Liver (tissue), 9 donors: ENCODE measurements around the gene SPATA16. TPM values are rescaled to one million over a fixed set of nuclear protein-coding genes. Genes with fewer than 3 reads are reported as not detected.

ENCODE experiments used
- DNase-seq: peaks from one replicate; pipeline ENCODE4 v3.0.0-alpha.2; 2017; ENCODE audit warnings: low spot score
- H3K27ac ChIP-seq, 2 donors: one replicate each; pipeline ENCODE4 v1.7.0; 2013; ENCODE audit warnings: inconsistent platforms in 2 of 2, low read length in 2 of 2, control low read depth in 1 of 2, low read depth in 1 of 2, mild to moderate bottlenecking in 1 of 2
- H3K27me3 ChIP-seq, 4 donors: one replicate each; pipeline versions ENCODE4 v1.6.1 to v1.7.0; 2013; ENCODE audit warnings: low read length in 3 of 4, inconsistent platforms in 1 of 4, mild to moderate bottlenecking in 1 of 4, moderate library complexity in 1 of 4; ENCODE audit not compliant: control insufficient read depth in 4 of 4, insufficient read depth in 4 of 4
- H3K36me3 ChIP-seq, 4 donors: one replicate each; pipeline versions ENCODE4 v1.6.1 to v1.7.0; 2013; ENCODE audit warnings: low read length in 3 of 4, mild to moderate bottlenecking in 3 of 4, low read depth in 1 of 4, moderate library complexity in 1 of 4; ENCODE audit not compliant: control insufficient read depth in 4 of 4, insufficient read depth in 3 of 4
- H3K4me1 ChIP-seq, 4 donors: one replicate each; pipeline versions ENCODE4 v1.6.1 to v1.7.0; 2013; ENCODE audit warnings: low read length in 3 of 4, mild to moderate bottlenecking in 3 of 4, moderate library complexity in 1 of 4; ENCODE audit not compliant: control insufficient read depth in 4 of 4, insufficient read depth in 4 of 4
- H3K4me3 ChIP-seq, 3 donors: one replicate each; pipeline versions ENCODE4 v1.6.1 to v1.7.0; 2013; ENCODE audit warnings: low read length in 3 of 3, control low read depth in 1 of 3, low read depth in 1 of 3, mild to moderate bottlenecking in 1 of 3
- H3K9ac ChIP-seq, 2 donors: one replicate each; pipeline ENCODE4 v1.7.0; 2013; ENCODE audit warnings: low read length in 2 of 2, mild to moderate bottlenecking in 2 of 2, moderate library complexity in 2 of 2, control low read depth in 1 of 2, low read depth in 1 of 2
- H3K9me3 ChIP-seq, 4 donors: one replicate each; pipeline versions ENCODE4 v1.6.1 to v1.7.0; 2013; ENCODE audit warnings: low read length in 3 of 4; ENCODE audit not compliant: control insufficient read depth in 4 of 4
- ATF3 ChIP-seq: IDR thresholded peaks from 2 replicates; pipeline ENCODE4 v1.6.1; 2016; ENCODE audit warnings: antibody characterized with exemption
- CTCF ChIP-seq: fragments of 150-350 bp; IDR thresholded peaks from 2 replicates; pipeline ENCODE4 v1.5.1; 2017; ENCODE audit warnings: improper control_type of control experiment, low read depth, low read length; ENCODE audit not compliant: missing input control
- EGR1 ChIP-seq, 2 donors: IDR thresholded peaks; 2 replicates each; pipeline ENCODE4 v1.6.1; 2016 to 2018; ENCODE audit warnings: antibody characterized with exemption in 2 of 2, low read depth in 2 of 2
- FOXA1 ChIP-seq: IDR thresholded peaks from 2 replicates; pipeline ENCODE4 v1.6.1; 2016; ENCODE audit warnings: antibody characterized with exemption
- FOXA2 ChIP-seq: IDR thresholded peaks from 2 replicates; pipeline ENCODE4 v1.6.1; 2016; ENCODE audit warnings: antibody characterized with exemption
- GABPA ChIP-seq, 2 donors: IDR thresholded peaks in 1 of 2; conservative IDR thresholded peaks in 1 of 2; 2 replicates each; pipeline ENCODE4 v1.6.1; 2016; ENCODE audit warnings: antibody characterized with exemption in 2 of 2, mild to moderate bottlenecking in 1 of 2, moderate library complexity in 1 of 2
- HNF4A ChIP-seq, 2 donors: conservative IDR thresholded peaks; 2 replicates each; pipeline ENCODE4 v1.6.1; 2016; ENCODE audit warnings: antibody characterized with exemption in 2 of 2, mild to moderate bottlenecking in 2 of 2
- HNF4G ChIP-seq: IDR thresholded peaks from 2 replicates; pipeline ENCODE4 v1.6.1; 2016; ENCODE audit warnings: antibody characterized with exemption
- JUND ChIP-seq, 2 donors: IDR thresholded peaks; 2 replicates each; pipeline ENCODE4 v1.6.1; 2016; ENCODE audit warnings: antibody characterized with exemption in 2 of 2
- MAX ChIP-seq: IDR thresholded peaks from 2 replicates; pipeline ENCODE4 v1.6.1; 2016; ENCODE audit warnings: antibody characterized with exemption
- NR2F2 ChIP-seq: IDR thresholded peaks from 2 replicates; pipeline ENCODE4 v1.6.1; 2016; ENCODE audit warnings: antibody characterized with exemption
- RAD21 ChIP-seq, 2 donors: IDR thresholded peaks; 2 replicates each; pipeline ENCODE4 v1.6.1; 2016; ENCODE audit warnings: antibody characterized with exemption in 2 of 2, mild to moderate bottlenecking in 2 of 2
- REST ChIP-seq: IDR thresholded peaks from 2 replicates; pipeline ENCODE4 v1.6.1; 2016; ENCODE audit warnings: antibody characterized with exemption, mild to moderate bottlenecking
- RXRA ChIP-seq, 2 donors: IDR thresholded peaks; 2 replicates each; pipeline ENCODE4 v1.6.1; 2017 to 2018; ENCODE audit warnings: antibody characterized with exemption in 2 of 2, mild to moderate bottlenecking in 1 of 2
- SP1 ChIP-seq: IDR thresholded peaks from 2 replicates; pipeline ENCODE4 v1.6.1; 2018; ENCODE audit warnings: antibody characterized with exemption, mild to moderate bottlenecking
- TAF1 ChIP-seq: conservative IDR thresholded peaks from 2 replicates; pipeline ENCODE4 v1.6.1; 2016; ENCODE audit warnings: antibody characterized with exemption, mild to moderate bottlenecking
- YY1 ChIP-seq: IDR thresholded peaks from 2 replicates; pipeline ENCODE4 v1.6.1; 2016; ENCODE audit warnings: antibody characterized with exemption, mild to moderate bottlenecking
- ZBTB33 ChIP-seq: IDR thresholded peaks from 2 replicates; pipeline ENCODE4 v1.6.1; 2016; ENCODE audit warnings: antibody characterized with exemption
- WGBS: extraction: QIAGEN DNeasy Blood & Tissue Kit; methylation state at CpG from one replicate; pipeline ENCODE4 v1.1.7; 2013; 5-methylcytosine and 5-hydroxymethylcytosine counted together
- polyA plus RNA-seq, 2 donors: library from polyadenylated mRNA; stranded (reverse) in 1 of 2; unstranded in 1 of 2; fragments of 200-250 nt in 1 of 2; fragments of >200 nt in 1 of 2; fragmentation: Nextera tagmentation in 1 of 2; extraction: Ambion mirVana in 1 of 2; gene quantifications; one replicate each; pipeline versions ENCODE4 v1.2.1 to v1.2.3, GENCODE V29; 2013 to 2015
- total RNA-seq, 2 donors: library from RNA; depleted of rRNA; stranded (reverse); fragments of >200 nt; gene quantifications; one replicate each; pipeline ENCODE4 v1.2.3, GENCODE V29; 2014
- donor health status: healthy.
- donor health status: healthy.
- donor health status: healthy.
- donor health status: healthy.
- donor health status: healthy.

SPATA16 gene
- total and polyA plus RNA-seq, 4 donors = not detected

- H3K9me3 ChIP-seq = peaks cover 0 to 2% (median 0%) of the 10 kb centered on the region in 4 donors
- WGBS = 71% methylated on average over 2 of the region's 2 CpGs
- no peaks in the 10 kb centered on the region for H3K27me3 ChIP-seq
- no peaks in the 10 kb centered on the region for H3K36me3 ChIP-seq
- no peak overlapping the region for H3K4me3 ChIP-seq
- DNase-seq = no peak
- H3K4me1 ChIP-seq = no peaks in the 10 kb centered on the region
- no peak for TF ChIP-seq FOXA1
- no peak for TF ChIP-seq FOXA2
- TF ChIP-seq HNF4G = no peak
- TF ChIP-seq ATF3 = no peak
- TF ChIP-seq RAD21 (IDR thresholded peaks at IDR 0.05) = no peak
- no peak for TF ChIP-seq CTCF
- TF ChIP-seq MAX = no peak
- no peak for TF ChIP-seq RXRA (IDR thresholded peaks at IDR 0.05)
- no peak for TF ChIP-seq YY1
- TF ChIP-seq JUND (IDR thresholded peaks at IDR 0.05) = no peak
- TF ChIP-seq HNF4A (conservative IDR thresholded peaks at IDR 0.05) = no peak
- TF ChIP-seq REST = no peak
- TF ChIP-seq ZBTB33 = no peak
- TF ChIP-seq GABPA (IDR thresholded peaks at IDR 0.05 in 1 of 2, conservative IDR thresholded peaks at IDR 0.05 in 1 of 2) = no peak
- no peak for TF ChIP-seq EGR1 (IDR thresholded peaks at IDR 0.05; ENCODE audit: low read depth in 2 of 2)
- TF ChIP-seq TAF1 = no peak
- no peak for TF ChIP-seq NR2F2
- no peak for TF ChIP-seq SP1
- H3K27ac ChIP-seq = no peak overlapping the region
- H3K9ac ChIP-seq = no peak overlapping the region
Observed at GRCh38 chr3:172885704-172886103, 255.3 kb downstream of the SPATA16 start.
